HG02623 (cell line): ENCODE data around the gene ZNF350.
"Not testable (repeated sequence)": the region's sequence is repeated elsewhere in the genome, so short reads cannot be mapped to it uniquely, and the experiment has no call there.

Source experiments
- ATAC-seq: cut with Tn5 transposase; IDR thresholded peaks from one replicate; pipeline ENCODE4 v1.9.1; 2021; ENCODE audit warnings: moderate library complexity; ENCODE audit not compliant: unreplicated experiment

The ZNF350 gene

DNA sequence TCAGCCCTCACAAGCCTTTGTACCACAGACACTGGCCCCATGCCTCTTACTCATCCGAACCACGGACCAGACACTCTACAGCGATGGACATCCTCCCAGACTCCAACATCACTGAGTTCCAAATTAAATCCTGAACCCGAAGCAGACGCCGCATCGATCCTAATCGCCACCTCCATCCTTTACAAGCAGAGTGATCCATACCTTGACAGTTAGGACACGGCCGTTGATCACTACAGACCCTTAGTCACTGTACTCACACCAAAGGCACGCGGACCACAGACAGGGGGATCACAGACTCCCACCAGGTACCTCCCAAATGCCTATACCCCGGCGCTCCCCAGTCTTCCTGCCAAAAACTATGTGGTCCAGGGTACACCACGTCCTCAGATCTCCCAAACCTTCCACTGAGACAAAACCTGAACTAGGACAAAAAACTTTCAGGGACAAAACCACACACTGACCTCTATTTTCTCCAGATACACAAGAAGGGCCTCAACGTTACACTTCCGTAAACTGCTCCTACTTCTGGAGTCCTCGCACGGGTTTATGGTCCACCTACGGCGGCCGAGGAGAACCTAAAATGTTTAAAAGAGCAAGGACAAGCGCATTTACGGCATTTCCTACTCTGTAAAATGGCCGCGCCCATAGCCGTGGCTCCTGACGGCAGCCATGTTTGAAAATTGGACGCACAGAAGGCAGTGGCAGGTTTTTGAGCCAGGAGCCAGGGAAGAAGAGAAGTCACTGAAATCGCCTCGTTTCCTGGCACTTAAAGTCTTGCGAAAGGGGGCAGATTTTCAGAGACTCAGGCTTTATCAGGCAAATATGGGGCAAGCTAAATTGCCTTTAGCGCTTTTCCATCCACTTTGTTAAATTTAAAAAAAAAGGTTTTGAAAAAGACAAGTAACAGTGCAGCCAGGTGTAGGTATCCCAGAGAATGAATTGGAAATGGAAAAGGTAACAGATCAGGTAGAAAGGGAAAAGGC lies at the start of gene ZNF350:
ZNF350 (minus strand) TSS at position 532 of the 983 bp plus-strand sequence. CDS start 12,480 bp downstream, outside the sequence.
- ATAC-seq, result peak; percentile 77

DNA sequence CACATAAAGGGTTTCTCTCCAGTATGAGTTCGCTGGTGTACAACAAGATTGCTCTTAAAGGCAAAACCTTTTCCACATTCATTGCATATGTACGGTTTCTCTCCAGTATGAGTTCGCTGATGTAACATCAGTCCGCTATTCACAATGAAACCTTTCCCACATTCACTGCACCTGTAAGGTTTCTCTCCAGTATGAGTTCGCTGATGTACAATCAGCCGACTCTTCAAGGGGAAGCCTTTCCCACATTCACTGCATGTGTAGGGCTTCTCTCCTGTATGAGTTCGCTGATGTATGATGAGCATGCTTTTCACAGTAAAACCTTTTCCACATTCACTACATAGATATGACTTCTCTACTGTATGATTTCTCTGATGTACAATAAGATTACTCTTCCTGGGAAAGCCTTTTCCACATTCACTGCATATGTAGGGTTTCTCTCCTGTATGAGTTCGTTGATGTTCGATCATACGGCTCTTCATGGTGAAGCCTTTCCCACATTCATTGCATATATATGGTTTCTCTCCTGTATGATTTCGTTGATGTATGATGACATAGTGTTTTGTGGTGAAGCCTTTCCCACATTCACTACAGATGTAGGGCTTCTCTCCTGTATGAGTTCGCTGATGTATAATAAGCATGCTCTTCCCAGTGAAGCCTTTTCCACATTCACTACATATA lies 47.5 kb upstream of the ZNF350 start:
- ATAC-seq, result no peak

DNA sequence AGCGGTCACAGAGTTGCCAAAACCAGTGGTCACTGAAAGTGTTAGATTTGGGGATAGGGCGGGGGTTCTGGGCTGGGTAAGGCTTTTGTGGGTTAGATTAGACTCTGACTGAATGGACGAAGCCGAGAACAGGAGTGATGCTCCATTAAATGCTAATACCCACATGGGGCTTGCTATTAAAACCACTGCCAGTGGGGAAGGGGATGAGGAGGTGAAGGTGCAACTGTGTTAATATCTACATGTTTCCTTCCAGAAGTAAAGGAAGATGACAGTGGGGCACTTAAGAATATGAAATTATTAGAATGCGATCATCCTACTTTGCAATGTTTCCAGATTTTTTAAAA lies 42.1 kb upstream of the ZNF350 start:
- ATAC-seq, result peak; percentile 16

DNA sequence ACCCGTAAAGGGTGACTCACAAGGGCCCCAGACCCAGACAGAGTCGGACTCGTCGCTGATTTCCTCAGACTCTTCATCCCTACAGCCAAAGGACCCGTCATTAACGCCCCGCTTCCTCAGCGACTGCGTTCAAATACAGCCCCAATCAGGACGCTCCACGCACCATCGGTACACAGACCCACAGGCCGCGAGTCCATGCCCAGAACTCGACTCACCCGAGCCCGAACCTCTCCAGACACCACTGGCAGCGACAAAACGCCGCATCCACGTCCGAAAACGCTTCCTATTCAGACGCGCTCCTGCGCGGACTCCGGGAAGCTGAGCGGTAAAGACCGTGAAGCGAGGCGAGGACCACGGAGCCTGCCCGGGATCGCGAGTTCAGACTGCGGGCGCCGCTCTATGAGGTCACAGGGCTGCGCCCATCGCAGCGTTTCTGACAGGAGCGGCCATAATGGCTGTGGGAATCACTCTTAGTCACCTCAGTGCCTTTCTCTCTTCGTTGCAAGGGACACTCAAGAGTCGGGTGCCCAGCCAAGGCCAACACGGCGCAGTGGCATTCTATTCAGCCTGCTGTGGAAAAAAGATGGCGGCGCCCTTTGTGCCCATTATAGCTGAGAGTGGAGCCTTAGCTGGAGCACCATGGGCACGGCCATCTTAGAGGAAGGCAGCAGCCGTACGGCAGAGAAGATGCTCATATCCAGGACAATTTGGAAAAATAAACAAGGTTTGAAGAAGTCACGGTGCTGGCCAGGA lies 41.6 kb upstream of the ZNF350 start, which contains the start of gene ZNF614:
ZNF614 (minus strand) TSS at position 353 of the 753 bp plus-strand sequence. CDS start 2,634 bp downstream, outside the sequence.
- peak; percentile 82 for ATAC-seq

DNA sequence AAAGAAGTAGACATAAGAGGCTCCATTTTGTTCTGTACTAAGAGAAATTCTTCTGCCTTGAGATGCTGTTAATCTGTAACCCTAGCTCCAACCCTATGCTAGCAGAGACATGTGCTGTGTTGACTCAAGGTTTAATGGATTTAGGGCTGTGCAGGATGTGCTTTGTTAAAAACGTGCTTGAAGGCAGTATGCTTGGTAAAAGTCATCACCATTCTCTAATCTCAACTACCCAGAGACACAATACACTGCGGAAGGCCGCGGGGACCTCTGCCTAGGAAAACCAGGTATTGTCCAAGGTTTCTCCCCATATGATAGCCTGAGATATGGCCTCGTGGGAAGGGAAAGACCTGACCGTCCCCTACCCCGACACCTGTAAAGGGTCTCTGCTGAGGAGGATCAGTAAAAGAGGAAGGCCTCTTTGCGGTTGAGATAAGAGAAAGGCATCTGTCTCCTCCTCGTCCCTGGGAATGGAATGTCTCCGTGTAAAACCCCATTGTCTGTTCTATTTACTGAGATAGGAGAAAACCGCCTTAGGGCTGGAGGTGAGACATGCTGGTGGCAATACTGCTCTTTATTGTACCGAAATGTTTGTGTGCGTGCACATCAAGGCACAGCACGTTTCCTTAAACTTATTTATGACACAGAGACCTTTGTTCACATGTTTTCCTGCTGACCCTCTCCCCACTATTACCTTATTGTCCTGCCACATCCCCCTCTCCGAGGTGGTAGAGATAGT lies 39.8 kb upstream of the ZNF350 start:
- not testable (repeated sequence) for ATAC-seq

DNA sequence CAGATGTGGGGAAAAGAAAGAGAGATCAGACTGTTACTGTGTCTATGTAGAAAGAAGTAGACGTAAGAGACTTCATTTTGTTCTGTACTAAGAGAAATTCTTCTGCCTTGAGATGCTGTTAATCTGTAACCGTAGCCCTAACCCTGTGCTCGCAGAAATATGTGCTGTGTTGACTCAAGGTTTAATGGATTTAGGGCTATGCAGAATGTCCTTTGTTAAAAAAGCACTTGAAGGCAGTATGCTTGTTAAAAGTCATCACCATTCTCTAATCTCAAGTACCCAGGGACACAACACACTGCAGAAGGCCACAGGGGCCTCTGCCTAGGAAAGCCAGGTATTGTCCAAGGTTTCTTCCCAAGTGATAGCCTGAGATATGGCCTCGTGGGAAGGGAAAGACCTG lies 37.8 kb upstream of the ZNF350 start:
- ATAC-seq, result not testable (repeated sequence)

DNA sequence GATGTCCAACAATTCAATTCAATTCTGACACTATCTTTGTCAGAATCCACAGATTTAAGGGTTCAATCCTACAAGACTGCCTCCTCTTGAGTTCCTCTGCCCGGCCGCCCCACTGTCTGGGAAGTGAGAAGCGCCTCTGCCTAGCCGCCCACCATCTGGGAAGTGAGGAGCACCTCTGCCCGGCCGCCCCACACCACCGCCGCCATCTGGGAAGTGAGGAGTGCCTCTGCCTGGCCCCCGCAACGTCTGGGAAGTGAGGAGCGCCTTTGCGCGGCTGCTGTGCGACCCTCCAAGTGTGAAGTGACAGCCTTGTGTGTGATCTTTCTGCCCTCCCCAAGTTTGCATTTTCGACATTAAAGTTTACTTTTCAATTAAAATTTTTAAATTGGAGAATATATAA lies 35.6 kb upstream of the ZNF350 start:
- ATAC-seq, result no peak

DNA sequence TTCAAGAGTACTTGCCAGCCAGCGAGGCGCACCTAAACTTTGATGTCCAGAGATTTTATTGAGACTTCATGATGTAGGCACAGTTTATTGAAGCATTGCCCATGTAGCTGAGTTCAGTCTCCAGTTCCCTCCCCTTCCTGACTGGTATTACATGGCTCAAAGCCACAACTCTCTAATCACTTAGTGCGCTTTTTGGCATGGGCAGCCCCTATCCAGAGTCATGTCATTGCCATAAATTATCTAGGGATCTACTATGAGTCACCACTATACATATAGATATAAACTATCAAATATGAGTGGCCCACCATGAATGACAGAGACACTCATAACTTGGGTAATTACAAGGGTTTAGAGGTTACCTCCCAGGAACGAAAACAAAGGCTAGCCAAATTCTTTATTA lies 33.9 kb upstream of the ZNF350 start:
- no peak for ATAC-seq

DNA sequence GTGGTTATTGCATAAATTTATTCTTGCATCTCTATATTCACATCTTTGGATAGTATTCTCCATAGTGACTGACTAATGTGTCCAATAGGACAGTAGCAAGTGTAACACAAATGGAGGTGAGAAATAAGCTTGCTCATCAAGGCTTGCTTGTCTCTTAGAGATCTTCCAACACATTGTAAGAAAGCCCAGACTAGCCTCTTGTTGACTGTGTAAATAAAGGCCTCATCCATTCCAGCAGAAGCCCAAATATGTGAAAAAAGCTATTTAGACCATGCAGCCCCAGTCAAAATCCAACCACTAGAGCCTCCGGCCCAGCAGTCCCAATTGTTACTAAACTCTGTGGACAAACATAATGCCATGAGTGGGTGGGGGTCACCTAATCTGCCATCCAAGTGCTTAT lies 24.0 kb upstream of the ZNF350 start:
- no peak for ATAC-seq

DNA sequence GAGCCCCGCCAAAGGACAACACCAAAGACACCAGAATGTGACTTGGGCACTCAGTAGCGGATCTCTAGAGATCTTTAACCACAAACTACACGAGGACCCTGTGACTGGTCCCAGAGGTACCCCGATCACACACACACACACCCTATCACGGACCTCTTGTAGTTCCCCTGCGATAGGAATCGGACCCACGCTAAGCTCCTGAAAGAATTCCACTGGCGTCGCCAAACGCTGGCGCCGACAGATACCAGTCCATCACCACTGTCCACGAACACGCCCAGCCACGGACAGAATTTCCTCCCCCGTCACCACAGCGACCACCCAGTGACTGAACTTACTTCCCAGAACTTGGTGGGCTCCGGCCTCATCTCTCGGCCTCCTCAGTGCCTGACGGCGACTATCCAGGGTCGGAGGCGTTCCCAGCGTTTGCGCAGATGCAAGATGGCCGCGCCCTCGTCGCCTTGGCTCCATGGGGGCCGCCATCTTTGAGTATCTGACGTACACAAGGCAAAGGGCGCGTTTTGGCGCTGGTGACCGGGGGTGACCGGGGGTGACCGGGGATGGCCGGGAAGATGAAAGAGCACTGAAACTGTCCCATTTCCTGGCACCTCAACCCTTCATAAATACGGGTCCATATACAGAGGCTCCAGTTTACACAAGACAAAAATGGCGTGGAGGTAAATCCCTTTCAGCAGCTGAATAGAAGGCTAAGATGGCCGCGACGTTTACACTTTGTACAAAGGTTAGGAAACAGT lies 21.3 kb upstream of the ZNF350 start, which contains the start of gene ZNF615:
ZNF615 (minus strand) TSS at position 406 of the 752 bp plus-strand sequence. CDS start 4,500 bp downstream, outside the sequence.
- peak; percentile 74 for ATAC-seq

DNA sequence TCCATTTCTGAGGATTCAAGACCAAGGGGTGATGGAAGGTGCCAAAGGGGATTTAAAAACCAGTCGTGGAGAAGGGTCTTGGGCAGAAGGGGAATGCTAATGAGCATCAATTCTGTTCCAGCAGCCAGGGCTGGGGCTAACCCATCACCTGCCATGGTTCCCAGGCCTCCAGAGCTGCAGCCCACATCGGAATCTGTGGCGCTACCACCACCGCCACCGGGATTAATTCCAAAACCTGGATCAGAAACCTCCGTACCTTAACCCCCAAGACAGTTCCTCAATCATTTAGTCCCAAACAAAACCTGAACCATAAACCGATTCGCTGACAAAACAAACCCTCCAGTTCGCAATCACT lies 20.8 kb upstream of the ZNF350 start:
- no peak for ATAC-seq

DNA sequence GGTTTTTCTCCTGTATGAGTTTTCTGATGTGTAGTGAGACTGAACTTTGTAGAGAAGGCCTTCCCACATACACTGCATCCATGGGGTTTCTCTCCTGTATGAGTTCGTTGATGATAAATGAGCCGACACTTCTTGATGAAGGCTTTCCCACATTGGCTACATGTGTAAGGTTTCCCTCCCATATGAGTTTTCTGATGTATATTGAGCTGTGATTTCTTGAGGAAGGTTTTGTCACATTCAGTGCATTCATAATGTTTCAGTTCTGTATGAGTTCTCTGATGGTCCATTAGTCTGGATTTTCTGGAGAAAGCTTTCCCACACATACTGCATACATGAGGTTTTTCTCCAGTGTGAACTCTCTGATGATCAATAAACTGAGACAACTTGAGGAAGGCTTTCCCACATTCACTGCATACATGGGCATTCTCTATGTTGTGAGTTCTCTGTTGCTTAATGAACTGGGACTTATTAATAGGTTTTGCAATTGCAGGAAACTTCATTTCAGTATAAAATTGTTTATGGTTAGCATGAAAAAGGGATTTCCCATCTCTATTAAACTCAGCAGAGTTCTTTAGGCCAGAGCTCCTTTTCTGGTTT lies 7.5 kb upstream of the ZNF350 start:
- ATAC-seq, result no peak

DNA sequence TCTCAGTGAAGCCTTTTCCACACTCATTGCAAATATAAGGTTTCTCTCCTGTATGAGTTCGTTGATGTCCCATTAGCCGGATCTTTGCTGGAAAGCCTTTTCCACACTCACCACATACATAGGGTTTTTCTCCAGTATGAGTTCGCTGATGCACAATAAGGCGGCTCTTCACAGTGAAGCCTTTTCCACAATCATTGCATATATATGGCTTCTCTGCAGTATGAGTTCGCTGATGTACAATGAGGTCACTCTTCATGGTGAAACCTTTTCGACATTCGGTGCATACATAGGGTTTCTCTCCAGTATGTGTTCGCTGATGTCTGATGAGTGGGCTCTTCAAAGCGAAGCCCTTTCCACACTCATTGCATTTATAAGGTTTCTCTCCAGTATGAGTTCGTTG lies 6.8 kb upstream of the ZNF350 start:
- no peak for ATAC-seq

DNA sequence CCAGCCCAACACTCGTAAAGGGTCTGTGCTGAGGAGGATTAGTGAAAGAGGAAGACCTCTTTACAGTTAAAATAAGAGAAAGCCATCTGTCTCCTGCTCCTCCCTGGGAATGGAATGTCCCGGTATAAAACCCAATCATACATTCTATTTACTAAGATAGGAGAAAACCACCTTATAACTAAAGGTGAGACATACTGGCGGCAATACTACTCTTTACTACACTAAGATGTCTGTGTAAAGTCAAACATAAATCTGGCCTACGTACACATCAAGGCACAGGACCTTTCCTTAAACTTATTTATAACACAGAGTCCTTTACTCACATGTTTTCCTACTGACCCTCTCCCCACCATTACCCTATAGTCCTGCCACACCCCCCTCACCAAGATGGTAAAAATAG lies 3.3 kb downstream of the ZNF350 start:
- no peak for ATAC-seq

DNA sequence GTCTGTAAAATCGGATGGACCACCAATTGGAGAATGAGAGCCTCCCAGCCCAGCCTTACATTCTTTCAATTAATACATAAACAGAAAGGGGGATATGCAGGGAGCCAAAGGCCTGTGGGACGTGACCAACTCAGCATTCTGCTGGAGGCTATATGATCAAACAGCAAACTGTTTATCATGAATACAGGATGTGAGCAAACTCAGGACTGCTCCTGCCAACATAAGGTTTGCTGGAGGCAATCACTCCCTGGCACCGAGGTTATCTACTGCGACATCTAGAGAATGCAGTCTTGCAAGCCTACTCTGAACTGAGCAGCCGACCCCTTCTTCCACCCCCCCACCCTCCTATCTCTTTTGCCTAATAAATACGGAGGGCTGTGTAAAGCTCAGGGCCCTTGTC lies 5.7 kb downstream of the ZNF350 start:
- not testable (repeated sequence) for ATAC-seq

DNA sequence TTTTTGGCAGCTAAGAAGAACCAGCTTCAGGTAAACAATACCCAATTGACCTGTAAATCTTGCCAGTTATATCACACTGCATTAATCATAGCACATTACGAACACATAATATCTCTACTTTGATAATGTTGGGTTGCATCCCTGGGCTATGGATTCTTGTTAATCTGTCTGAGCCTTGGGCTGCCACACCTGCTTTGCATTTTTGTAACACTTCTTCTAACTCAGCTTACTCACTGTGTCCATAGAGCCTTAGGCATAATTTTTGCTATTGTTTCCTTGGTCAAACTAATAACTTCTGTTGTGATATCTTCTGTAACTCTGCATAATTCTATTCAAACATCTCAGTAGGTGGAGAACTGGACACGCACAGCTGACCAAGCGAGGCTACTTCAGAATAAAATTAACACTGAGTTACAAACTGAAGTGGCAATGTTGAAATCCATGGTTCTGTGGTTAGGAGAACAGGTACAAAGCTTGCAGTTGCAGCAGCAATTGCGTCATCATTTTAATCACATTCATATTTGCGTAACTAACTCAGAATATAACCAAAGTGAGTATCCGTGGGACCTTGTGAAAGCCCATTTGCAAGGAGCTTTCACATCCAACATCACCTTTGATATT lies 6.4 kb downstream of the ZNF350 start:
- ATAC-seq, result no peak

DNA sequence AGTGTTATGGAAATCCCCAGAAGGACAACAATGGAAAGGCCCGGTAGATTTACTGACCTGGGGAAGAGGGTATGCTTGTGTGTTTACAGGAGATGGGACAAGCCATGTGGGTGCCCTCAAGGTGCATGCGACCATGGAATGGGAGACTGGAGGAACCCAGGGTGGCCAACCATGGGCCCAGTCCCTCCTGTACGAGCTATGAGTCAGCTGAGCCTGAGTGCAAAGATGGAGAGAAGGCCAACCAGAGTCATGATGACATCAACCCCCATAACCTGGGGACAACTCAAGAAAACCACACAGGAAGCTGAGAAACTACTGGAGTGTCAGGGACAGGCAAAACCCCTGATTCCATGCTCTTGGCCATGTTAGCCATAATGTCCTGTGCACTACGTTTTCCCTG lies 7.8 kb downstream of the ZNF350 start:
- ATAC-seq, result no peak

DNA sequence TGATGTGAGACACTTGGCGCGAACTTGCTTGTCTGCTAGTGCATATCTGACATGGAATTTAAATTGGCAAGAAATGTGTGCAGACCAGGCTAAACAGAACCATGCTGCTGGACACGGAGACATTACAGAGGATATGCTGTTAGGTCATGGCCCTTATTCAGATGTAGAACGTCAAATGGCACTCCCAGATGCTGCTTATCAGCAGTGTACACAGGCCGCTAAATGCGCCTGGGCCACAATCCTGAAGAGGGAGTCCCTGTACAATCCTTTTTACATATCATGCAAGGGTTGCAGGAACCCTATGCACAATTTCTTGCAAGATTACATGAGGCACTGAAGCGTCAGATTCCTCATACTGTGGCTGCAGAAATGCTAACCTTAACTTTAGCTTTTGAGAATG lies 9.3 kb downstream of the ZNF350 start:
- no peak for ATAC-seq

DNA sequence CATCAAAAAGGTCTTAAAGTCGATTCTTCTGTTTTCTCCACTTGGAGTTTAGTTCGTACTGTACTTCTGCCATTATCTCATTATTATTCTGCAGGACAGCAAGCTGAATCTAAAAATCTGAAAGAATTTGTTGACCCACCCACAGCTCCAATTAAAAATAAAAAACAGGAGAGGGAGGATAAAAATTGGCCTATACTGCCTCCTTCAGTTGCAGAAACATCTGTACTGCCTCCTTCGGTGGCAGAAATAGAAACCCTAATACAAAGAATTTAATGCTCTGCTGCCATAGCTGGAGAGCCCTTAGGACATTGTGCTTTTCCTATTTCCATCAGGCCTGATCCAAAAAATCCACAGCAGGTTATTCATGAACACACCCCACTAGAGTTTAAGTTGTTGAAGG lies 9.8 kb downstream of the ZNF350 start:
- ATAC-seq, result no peak
